ENCODE results near the gene PLPP1.

DNA sequence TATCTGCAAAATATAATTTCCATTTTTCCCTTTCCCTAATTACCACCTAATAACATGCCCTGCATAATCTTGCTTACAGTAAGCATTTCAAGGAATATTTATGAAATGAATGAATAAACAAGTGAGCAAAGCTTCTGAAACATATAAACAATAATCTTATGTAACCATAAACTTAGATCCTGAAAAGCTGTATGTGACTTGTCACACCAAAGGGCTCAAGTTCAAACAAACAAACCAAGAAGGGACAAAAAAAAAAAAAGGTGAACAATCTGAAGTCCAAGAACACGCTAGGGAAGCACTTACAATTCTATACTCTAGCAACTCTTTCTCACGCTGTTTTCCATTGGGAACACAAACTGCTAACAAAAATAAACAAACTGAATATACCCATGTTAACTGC lies 36.3 kb downstream of the PLPP1 start:
- TF ChIP-seq, protein P1, sequence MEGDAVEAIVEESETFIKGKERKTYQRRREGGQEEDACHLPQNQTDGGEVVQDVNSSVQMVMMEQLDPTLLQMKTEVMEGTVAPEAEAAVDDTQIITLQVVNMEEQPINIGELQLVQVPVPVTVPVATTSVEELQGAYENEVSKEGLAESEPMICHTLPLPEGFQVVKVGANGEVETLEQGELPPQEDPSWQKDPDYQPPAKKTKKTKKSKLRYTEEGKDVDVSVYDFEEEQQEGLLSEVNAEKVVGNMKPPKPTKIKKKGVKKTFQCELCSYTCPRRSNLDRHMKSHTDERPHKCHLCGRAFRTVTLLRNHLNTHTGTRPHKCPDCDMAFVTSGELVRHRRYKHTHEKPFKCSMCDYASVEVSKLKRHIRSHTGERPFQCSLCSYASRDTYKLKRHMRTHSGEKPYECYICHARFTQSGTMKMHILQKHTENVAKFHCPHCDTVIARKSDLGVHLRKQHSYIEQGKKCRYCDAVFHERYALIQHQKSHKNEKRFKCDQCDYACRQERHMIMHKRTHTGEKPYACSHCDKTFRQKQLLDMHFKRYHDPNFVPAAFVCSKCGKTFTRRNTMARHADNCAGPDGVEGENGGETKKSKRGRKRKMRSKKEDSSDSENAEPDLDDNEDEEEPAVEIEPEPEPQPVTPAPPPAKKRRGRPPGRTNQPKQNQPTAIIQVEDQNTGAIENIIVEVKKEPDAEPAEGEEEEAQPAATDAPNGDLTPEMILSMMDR (IDR thresholded peaks at IDR 0.05), result no peak
- TF ChIP-seq JUN (IDR thresholded peaks at IDR 0.05) (no peak), EP300 (IDR thresholded peaks at IDR 0.05) (no peak), JUNB (IDR thresholded peaks at IDR 0.05) (no peak), POLR2A (IDR thresholded peaks at IDR 0.05; ENCODE audit: low read length) (no peak), MAZ (IDR thresholded peaks at IDR 0.05; ENCODE audit: borderline replicate concordance, low read depth, low read length) (no peak), PHF8 (IDR thresholded peaks at IDR 0.05; ENCODE audit: borderline replicate concordance, low read depth) (no peak), RARB (CRISPR knock-in tag; IDR thresholded peaks at IDR 0.05) (no peak), CHD4 (IDR thresholded peaks at IDR 0.05; ENCODE audit: borderline replicate concordance) (no peak), KDM1A (IDR thresholded peaks at IDR 0.05; ENCODE audit: low read depth) (no peak)
- TF ChIP-seq, protein P2, sequence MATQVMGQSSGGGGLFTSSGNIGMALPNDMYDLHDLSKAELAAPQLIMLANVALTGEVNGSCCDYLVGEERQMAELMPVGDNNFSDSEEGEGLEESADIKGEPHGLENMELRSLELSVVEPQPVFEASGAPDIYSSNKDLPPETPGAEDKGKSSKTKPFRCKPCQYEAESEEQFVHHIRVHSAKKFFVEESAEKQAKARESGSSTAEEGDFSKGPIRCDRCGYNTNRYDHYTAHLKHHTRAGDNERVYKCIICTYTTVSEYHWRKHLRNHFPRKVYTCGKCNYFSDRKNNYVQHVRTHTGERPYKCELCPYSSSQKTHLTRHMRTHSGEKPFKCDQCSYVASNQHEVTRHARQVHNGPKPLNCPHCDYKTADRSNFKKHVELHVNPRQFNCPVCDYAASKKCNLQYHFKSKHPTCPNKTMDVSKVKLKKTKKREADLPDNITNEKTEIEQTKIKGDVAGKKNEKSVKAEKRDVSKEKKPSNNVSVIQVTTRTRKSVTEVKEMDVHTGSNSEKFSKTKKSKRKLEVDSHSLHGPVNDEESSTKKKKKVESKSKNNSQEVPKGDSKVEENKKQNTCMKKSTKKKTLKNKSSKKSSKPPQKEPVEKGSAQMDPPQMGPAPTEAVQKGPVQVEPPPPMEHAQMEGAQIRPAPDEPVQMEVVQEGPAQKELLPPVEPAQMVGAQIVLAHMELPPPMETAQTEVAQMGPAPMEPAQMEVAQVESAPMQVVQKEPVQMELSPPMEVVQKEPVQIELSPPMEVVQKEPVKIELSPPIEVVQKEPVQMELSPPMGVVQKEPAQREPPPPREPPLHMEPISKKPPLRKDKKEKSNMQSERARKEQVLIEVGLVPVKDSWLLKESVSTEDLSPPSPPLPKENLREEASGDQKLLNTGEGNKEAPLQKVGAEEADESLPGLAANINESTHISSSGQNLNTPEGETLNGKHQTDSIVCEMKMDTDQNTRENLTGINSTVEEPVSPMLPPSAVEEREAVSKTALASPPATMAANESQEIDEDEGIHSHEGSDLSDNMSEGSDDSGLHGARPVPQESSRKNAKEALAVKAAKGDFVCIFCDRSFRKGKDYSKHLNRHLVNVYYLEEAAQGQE (IDR thresholded peaks at IDR 0.05), result no peak

Data from A549 (cell line).